H9 (cell line): ENCODE results near the gene TBCEL. TPM values are rescaled to one million over a fixed set of nuclear protein-coding genes. Genes with fewer than 3 reads are reported as not detected.

Experiments
- DNase-seq: peaks from one replicate; pipeline ENCODE4 v3.0.0-alpha.2; 2017
- H2AFZ ChIP-seq: one replicate; pipeline ENCODE4 v1.6.1; 2013; ENCODE audit warnings: mild to moderate bottlenecking, low read length, control low read depth, moderate library complexity
- H2AK5ac ChIP-seq: 2 replicates; pipeline ENCODE4 v1.6.1; 2013; ENCODE audit warnings: low read length, control low read depth, mixed read lengths; ENCODE audit not compliant: insufficient read length
- H2BK120ac ChIP-seq: one replicate; pipeline ENCODE4 v1.6.1; 2013; ENCODE audit warnings: low read depth, mild to moderate bottlenecking, low read length, control low read depth, inconsistent platforms; ENCODE audit not compliant: poor library complexity, severe bottlenecking
- H2BK12ac ChIP-seq: 2 replicates; pipeline ENCODE4 v1.6.1; 2013; ENCODE audit warnings: low read length, control low read depth, mixed read lengths, low read depth; ENCODE audit not compliant: insufficient read length
- H2BK15ac ChIP-seq: 2 replicates; pipeline ENCODE4 v1.6.1; 2013; ENCODE audit warnings: low read depth, low read length, control low read depth
- H2BK20ac ChIP-seq: one replicate; pipeline ENCODE4 v1.6.1; 2013; ENCODE audit warnings: low read depth, mild to moderate bottlenecking, low read length, control low read depth, inconsistent platforms; ENCODE audit not compliant: poor library complexity, severe bottlenecking
- H2BK5ac ChIP-seq: 2 replicates; pipeline ENCODE4 v1.6.1; 2013; ENCODE audit warnings: low read length, control low read depth, mixed read lengths; ENCODE audit not compliant: insufficient read length
- H3K14ac ChIP-seq: 2 replicates; pipeline ENCODE4 v1.6.1; 2013; ENCODE audit warnings: low read length, control low read depth; ENCODE audit not compliant: insufficient read depth
- H3K18ac ChIP-seq: 2 replicates; pipeline ENCODE4 v1.6.1; 2013; ENCODE audit warnings: low read depth, mild to moderate bottlenecking, mixed read lengths, low read length, control low read depth; ENCODE audit not compliant: insufficient read length
- H3K23ac ChIP-seq: 2 replicates; pipeline ENCODE4 v1.6.1; 2013; ENCODE audit warnings: low read length, control low read depth, mixed read lengths, low read depth; ENCODE audit not compliant: insufficient read length
- H3K23me2 ChIP-seq: 2 replicates; pipeline ENCODE4 v1.6.1; 2013; ENCODE audit warnings: low read depth, mild to moderate bottlenecking, mixed read lengths, low read length, control low read depth; ENCODE audit not compliant: insufficient read length, poor library complexity, severe bottlenecking
- H3K27ac ChIP-seq: 2 replicates; pipeline ENCODE4 v1.5.1; 2013; ENCODE audit warnings: low read length, control low read depth, mixed read lengths, low read depth; ENCODE audit not compliant: insufficient read length
- H3K27me3 ChIP-seq: 2 replicates; pipeline ENCODE4 v1.6.1; 2013; ENCODE audit warnings: low read length, control low read depth, inconsistent platforms; ENCODE audit not compliant: insufficient read depth
- H3K4ac ChIP-seq: 2 replicates; pipeline ENCODE4 v1.6.1; 2013; ENCODE audit warnings: low read depth, mild to moderate bottlenecking, control low read depth, inconsistent platforms, low read length, moderate library complexity
- H3K4me1 ChIP-seq: 2 replicates; pipeline ENCODE4 v1.6.1; 2013; ENCODE audit warnings: low read length, control low read depth, inconsistent platforms; ENCODE audit not compliant: insufficient read depth
- H3K4me2 ChIP-seq: 2 replicates; pipeline ENCODE4 v1.6.1; 2013; ENCODE audit warnings: low read length, control low read depth, mixed read lengths; ENCODE audit not compliant: insufficient read length, insufficient read depth
- H3K56ac ChIP-seq: 2 replicates; pipeline ENCODE4 v1.6.1; 2013; ENCODE audit warnings: low read depth, mild to moderate bottlenecking, mixed read lengths, low read length, control low read depth; ENCODE audit not compliant: insufficient read length
- H3K79me1 ChIP-seq: 2 replicates; pipeline ENCODE4 v1.6.1; 2013; ENCODE audit warnings: low read depth, mild to moderate bottlenecking, moderate library complexity, low read length, control low read depth, inconsistent platforms; ENCODE audit not compliant: insufficient read depth, poor library complexity, severe bottlenecking
- H3K79me2 ChIP-seq: 2 replicates; pipeline ENCODE4 v1.6.1; 2013; ENCODE audit warnings: low read length, control low read depth, inconsistent platforms; ENCODE audit not compliant: insufficient read depth
- H3K9ac ChIP-seq: 2 replicates; pipeline ENCODE4 v1.6.1; 2013; ENCODE audit warnings: low read length, control low read depth, mixed read lengths; ENCODE audit not compliant: insufficient read length; ENCODE audit errors: extremely low read depth
- H3K9me3 ChIP-seq: one replicate; pipeline ENCODE4 v1.6.1; 2013; ENCODE audit warnings: low read depth, low read length, inconsistent platforms; ENCODE audit not compliant: control insufficient read depth
- H3T11ph ChIP-seq: one replicate; pipeline ENCODE4 v1.6.1; 2013; ENCODE audit warnings: mild to moderate bottlenecking, low read length, control low read depth, inconsistent platforms
- H4K20me1 ChIP-seq: one replicate; pipeline ENCODE4 v1.6.1; 2013; ENCODE audit not compliant: control insufficient read depth, insufficient read length, insufficient read depth
- H4K5ac ChIP-seq: 2 replicates; pipeline ENCODE4 v1.6.1; 2013; ENCODE audit warnings: low read depth, mild to moderate bottlenecking, mixed read lengths, low read length, control low read depth; ENCODE audit not compliant: insufficient read length
- H4K8ac ChIP-seq: replicated peaks from 2 replicates; pipeline ENCODE4 v1.6.1; 2013; ENCODE audit warnings: low read length, control low read depth, mixed read lengths, low read depth; ENCODE audit not compliant: insufficient read length
- H4K91ac ChIP-seq: 2 replicates; pipeline ENCODE4 v1.6.1; 2013; ENCODE audit warnings: low read depth, mild to moderate bottlenecking, moderate library complexity, mixed read lengths, low read length, control low read depth; ENCODE audit not compliant: insufficient read length
- H3K27ac Mint-ChIP-seq, 3 experiments: 2 replicates in 2 of 3; 3 replicates in 1 of 3; pipeline ENCODE4 v1.8.0; 2020 to 2021; ENCODE audit warnings: mixed read lengths in 3 of 3, mild to moderate bottlenecking in 1 of 3, moderate library complexity in 1 of 3
- H3K27me3 Mint-ChIP-seq: 2 replicates; pipeline ENCODE4 v1.8.0; 2021; ENCODE audit warnings: low read depth, mild to moderate bottlenecking, moderate library complexity, mixed read lengths
- H3K36me3 Mint-ChIP-seq, 3 experiments: 2 replicates in 2 of 3; 3 replicates in 1 of 3; pipeline ENCODE4 v1.8.0; 2020 to 2021; ENCODE audit warnings: low read depth in 3 of 3, mixed read lengths in 3 of 3; ENCODE audit not compliant: insufficient read depth in 1 of 3
- H3K4me1 Mint-ChIP-seq, 2 experiments: 2 replicates each; pipeline ENCODE4 v1.8.0; 2020; ENCODE audit warnings: mixed read lengths in 2 of 2
- H3K4me3 Mint-ChIP-seq, 2 experiments: 2 replicates in 1 of 2; 3 replicates in 1 of 2; pipeline ENCODE4 v1.8.0; 2020 to 2021; ENCODE audit warnings: mild to moderate bottlenecking in 2 of 2, mixed read lengths in 2 of 2, moderate library complexity in 1 of 2
- H3K9me3 Mint-ChIP-seq, 2 experiments: 2 replicates in 1 of 2; 3 replicates in 1 of 2; pipeline ENCODE4 v1.8.0; 2020; ENCODE audit warnings: mild to moderate bottlenecking in 2 of 2, mixed read lengths in 2 of 2, moderate library complexity in 1 of 2
- WGBS: extraction: QIAGEN DNeasy Blood & Tissue Kit; methylation state at CpG from one replicate; pipeline ENCODE4 v1.1.7; 2013; ENCODE audit warnings: missing lambda C conversion rate, low lambda C conversion rate, mixed read lengths; ENCODE audit not compliant: insufficient read length; ENCODE audit errors: extremely low coverage; 5-methylcytosine and 5-hydroxymethylcytosine counted together
- total RNA-seq: library from RNA; stranded (reverse); gene quantifications from 2 replicates; pipeline ENCODE4 v1.2.1, GENCODE V29; 2021
- TF ChIP-seq, protein P1 (sequence below): fragments of 200-600 bp; sonication (generic); conservative IDR thresholded peaks from 3 replicates; pipeline ENCODE4 v1.8.0; 2021; ENCODE audit warnings: antibody characterized with exemption, mild to moderate bottlenecking

TBCEL gene
- total RNA-seq, 1 experiment from 2014 or later, result 17.3 TPM

DNA sequence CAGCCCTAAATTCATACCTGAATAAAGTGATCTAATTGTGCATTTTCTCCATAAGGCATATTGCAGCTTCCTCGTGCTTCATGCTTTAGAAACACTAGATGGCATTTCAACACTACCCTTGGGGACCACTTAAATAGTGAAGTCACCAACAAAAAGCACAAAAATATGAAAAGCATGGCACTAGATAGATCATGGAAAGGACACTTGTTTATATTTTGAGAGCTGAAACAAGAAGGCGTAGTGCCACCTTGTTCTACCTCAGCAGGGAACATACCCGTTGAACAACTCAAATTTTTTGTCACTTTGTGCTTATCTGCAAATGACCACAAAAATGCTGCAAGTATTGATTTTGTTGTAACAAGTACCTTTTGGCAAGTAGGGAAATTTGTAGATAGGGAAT lies 8.6 kb downstream of the TBCEL start:
- Histone ChIP-seq H2BK15ac (no peak overlapping the region), H3K4me1 (no peaks in the 10 kb centered on the region; the same call in 1 of the 2 replicates), H3K9ac (no peak overlapping the region), H4K8ac (no peak overlapping the region), H2BK120ac (no peak overlapping the region), H4K20me1 (no peaks in the 10 kb centered on the region), H2BK12ac (no peak overlapping the region), H3K18ac (no peak overlapping the region), H3K23me2 (no peaks in the 10 kb centered on the region), H3K4ac (no peak overlapping the region), H3K27ac (no peak overlapping the region), H2BK20ac (no peak overlapping the region), H3K23ac (no peak overlapping the region), H3K79me1 (no peaks in the 10 kb centered on the region), H3K27me3 (no peaks in the 10 kb centered on the region), H2AFZ (no peak overlapping the region), H3K9me3 (no peaks in the 10 kb centered on the region), H4K91ac (no peak overlapping the region), H3K14ac (no peak overlapping the region), H4K5ac (no peak overlapping the region), H2BK5ac (no peak overlapping the region), H3K4me2 (no peak overlapping the region), H3T11ph (no peak overlapping the region), H3K79me2 (peaks cover 2% of the 10 kb centered on the region; the same call in 1 of the 2 replicates), H2AK5ac (no peak overlapping the region), H3K56ac (no peak overlapping the region)
- Mint-ChIP-seq H3K27ac (no peak overlapping the region), H3K4me1 (peaks cover 10 to 13% of the 10 kb centered on the region in 2 experiments), H3K27me3 (no peaks in the 10 kb centered on the region), H3K36me3 (no peaks in the 10 kb centered on the region), H3K9me3 (no peaks in the 10 kb centered on the region), H3K4me3 (no peak overlapping the region)
- no peak for DNase-seq
- no CpG with 5 or more reads among the region's 3 CpGs for WGBS
- TF ChIP-seq, protein P1, sequence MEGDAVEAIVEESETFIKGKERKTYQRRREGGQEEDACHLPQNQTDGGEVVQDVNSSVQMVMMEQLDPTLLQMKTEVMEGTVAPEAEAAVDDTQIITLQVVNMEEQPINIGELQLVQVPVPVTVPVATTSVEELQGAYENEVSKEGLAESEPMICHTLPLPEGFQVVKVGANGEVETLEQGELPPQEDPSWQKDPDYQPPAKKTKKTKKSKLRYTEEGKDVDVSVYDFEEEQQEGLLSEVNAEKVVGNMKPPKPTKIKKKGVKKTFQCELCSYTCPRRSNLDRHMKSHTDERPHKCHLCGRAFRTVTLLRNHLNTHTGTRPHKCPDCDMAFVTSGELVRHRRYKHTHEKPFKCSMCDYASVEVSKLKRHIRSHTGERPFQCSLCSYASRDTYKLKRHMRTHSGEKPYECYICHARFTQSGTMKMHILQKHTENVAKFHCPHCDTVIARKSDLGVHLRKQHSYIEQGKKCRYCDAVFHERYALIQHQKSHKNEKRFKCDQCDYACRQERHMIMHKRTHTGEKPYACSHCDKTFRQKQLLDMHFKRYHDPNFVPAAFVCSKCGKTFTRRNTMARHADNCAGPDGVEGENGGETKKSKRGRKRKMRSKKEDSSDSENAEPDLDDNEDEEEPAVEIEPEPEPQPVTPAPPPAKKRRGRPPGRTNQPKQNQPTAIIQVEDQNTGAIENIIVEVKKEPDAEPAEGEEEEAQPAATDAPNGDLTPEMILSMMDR, result no peak; the same call in 2 of the 3 replicates
